HG03139 (cell line): ENCODE results near the gene NAA11.
"Not testable (repeated sequence)": the region's sequence is repeated elsewhere in the genome, so short reads cannot be mapped to it uniquely, and the experiment has no call there.

Experiments
- ATAC-seq: cut with Tn5 transposase; IDR thresholded peaks from one replicate; pipeline ENCODE4 v1.9.1; 2021; ENCODE audit not compliant: unreplicated experiment

Gene NAA11

GRCh38 chr4:79311279-79311678 lies 14.6 kb downstream of the NAA11 start:
- ATAC-seq = no peak

GRCh38 chr4:79308971-79309370 lies 16.9 kb downstream of the NAA11 start:
- no peak for ATAC-seq

DNA sequence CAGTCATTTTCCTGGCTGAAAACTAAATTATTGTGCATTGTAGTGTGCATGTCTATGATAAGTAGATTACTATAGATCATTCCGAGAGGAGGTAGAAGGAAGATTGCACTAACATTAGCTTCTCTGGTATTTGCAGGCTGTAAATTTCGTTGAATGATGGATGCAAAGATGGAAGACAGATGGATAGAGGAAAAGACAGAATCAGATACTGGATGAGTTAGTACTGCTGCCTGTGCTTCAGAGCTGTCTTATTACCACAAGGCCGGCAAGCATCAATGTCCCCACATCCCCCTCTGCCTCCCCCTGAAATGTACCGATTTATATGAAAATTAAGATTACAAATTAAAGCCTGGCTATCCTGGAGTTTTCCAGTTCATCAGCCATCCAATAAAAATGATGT lies 17.7 kb downstream of the NAA11 start:
- ATAC-seq = no peak

DNA sequence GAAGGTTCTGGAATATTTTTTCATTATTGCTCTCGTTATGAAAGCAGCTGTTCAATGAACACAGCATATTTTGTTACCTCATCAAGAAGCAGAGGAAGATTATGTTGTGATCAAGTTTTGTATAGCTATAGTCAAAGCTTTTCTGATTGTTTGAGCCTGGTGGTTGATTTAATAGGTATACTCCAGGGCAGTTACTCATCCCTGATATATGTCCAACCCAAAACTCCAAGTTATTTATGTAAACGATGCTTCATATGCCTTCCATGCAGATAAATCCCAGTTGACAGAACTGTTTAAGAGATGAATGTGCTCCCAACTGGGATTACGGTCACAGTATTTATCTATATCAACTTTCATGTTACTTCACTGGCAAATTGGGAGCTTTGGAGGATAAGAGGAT lies 19.1 kb downstream of the NAA11 start:
- ATAC-seq = no peak

DNA sequence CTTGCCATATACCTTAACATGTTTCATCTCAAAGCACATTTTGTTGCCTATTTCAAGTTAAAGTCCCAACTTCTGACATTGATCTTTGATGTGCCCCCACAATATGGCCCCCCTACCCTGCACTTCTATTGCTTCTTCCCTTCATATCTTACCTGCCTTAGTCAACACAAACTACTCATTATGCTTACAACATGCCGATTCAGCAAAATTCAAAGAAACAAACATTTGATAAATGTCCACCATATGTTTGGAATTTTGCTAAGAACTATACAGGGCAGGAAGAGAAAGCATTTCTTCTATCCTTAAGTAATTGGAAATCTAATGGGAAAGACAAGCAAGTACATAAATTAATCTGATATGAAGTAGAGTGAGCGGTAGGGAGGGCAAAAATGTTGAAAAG lies 25.6 kb downstream of the NAA11 start:
- ATAC-seq = no peak

GRCh38 chr4:79298484-79298883 lies 27.4 kb downstream of the NAA11 start:
- ATAC-seq = no peak

- ATAC-seq = no peak
These were observed 27.8 kb downstream of the NAA11 start for GRCh38 chr4:79298027-79298426.

GRCh38 chr4:79297479-79297878 lies 28.4 kb downstream of the NAA11 start:
- no peak for ATAC-seq

DNA sequence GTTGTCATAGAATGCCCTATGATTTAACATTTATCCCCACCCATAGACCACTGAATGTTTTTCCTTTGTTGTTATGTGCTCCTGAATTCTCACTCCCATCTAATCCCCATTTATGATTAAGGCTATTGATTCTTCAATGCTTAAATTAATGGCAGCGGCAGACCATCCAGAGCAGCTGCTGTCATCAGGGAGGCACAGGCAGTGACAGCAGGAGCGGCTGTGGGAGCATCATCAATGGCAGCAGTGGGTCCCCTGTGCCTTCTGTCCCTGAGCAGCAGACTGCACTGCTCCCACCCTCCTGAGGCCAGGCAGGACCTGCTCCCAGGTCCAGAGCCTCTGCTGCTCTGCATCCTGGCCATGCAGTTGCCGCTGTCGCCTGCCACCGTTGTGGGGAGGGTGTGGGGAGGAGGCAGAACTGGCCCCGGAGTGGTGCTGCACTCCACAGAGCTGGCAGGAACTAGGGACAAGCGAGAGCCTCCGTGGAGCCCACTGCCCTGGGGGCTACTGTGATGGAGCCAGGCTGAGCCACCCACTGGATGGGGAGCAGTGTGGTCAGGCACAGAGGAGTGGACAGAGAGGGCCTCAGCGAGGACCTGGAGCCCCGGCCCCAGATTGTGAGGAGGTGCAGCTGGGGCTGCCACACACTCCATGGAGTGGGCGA lies 29.0 kb downstream of the NAA11 start:
- ATAC-seq = no peak

GRCh38 chr4:79295086-79295485 lies 30.8 kb downstream of the NAA11 start:
- ATAC-seq = no peak

DNA sequence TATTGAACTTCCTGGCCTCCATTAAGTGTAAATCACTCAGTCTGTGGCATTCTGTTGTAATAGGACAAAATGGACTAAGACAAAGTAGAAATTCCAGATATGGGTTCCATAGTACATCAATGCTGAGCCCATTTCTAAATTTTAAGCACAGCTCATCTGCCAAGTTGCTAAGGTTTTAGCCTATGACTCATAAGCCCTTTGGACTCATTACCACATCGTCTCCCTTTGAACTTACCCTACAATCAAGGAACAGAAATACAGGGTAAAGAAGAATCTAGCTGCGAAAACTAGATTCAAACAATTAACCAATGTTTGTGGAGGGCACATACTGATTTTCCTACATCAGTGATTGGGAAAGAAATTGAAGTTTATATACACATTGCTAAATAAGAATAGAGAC lies 31.8 kb downstream of the NAA11 start:
- ATAC-seq = no peak

- no peak for ATAC-seq
These were observed 33.9 kb downstream of the NAA11 start for GRCh38 chr4:79292008-79292407.

DNA sequence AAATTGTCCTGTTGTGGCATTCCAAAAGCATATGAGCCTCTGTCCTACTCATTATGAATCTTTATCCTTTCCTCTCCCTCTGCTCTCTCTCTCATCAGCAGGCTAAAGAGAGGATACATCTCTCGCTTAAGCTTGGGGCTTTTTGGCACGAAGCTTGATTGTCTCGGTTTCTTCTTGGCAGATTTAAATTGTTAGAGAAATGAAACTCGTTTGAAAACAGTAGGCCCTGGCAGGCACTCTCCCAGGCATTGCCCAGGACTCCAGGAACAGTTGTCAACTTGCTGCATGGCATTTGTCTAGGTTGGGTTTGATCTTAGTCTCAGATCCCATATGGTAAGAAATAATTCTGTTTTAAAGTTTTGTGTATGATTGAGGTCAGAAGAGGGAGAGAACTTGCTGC lies 35.5 kb downstream of the NAA11 start:
- no peak for ATAC-seq

DNA sequence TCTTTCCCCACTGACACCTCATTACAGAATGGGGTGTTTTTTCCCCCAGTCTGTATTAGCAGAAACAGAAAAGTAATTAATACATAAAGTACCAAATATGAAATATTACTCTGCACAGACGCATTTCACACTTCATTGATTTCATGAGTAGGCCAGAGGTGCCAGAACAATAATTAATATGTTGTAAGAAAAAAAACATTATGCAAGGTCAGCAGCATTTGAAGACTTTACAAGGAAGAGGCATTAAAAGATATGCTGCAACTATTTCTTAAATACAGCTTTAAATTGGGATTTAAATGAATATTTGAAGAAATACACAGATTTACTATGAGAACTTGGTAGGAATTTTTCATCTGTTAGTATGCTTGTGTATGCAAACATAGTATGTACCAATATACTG lies 37.7 kb downstream of the NAA11 start:
- no peak for ATAC-seq

DNA sequence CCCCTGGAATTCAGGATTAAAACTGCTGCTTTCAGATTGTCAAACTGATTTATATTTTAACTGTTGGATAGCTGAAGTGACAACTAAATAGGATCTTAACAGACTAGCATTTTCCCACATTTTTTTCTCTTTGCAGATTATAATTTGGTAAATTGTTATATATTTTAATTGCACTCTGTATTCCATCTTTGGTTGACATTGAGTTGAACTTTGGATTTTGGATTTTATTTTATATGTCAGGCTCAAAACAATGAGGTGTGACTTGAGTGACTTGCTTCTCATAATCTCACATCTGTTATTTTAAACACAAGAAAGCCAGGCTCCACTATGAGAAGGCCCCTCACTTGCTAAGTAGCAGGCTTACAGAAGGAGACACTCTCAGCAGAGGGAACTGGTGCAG lies 38.1 kb downstream of the NAA11 start:
- ATAC-seq = no peak

GRCh38 chr4:79287076-79287475 lies 38.8 kb downstream of the NAA11 start:
- ATAC-seq = no peak

- no peak for ATAC-seq
These were observed 44.1 kb downstream of the NAA11 start for GRCh38 chr4:79281566-79282359.

DNA sequence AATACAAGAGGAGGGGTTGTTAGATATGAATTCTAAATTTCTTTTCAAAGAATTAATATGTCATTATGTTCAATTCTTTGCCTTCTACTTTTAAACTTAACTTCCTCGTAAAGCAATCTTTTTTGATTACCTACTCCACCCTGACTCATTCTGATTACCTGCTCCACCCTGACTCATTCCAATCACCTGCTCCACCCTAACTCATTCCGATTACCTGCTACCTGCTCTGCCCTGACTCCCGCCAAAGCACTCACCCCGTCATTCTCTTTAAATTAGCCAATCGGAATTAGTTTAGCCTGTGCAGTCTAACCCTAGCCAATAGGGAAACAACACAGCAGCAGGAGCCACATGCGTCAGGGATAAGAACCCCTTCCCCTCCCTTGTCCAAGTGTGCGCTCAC lies 48.4 kb downstream of the NAA11 start:
- not testable (repeated sequence) for ATAC-seq

- no peak for ATAC-seq
These were observed 51.9 kb downstream of the NAA11 start for GRCh38 chr4:79273915-79274314.

DNA sequence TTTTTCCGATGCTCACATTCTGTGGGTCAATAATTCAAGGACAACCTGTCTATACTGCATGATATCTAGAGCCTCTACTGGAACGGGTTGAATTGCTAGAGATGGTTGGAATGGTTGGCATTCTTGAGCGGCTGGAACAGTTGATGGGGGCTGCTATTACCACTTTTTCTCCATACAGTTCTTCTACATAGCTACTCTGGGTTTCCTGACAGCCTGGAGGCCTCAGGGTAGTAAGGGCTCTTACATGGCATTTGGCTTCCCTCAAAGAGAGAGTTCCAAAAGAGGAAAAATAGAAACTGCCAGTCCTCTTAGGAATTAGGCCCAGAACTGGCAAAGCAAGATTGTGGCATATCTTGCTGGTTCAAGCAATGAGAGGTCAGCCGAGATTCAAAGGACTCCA lies 53.1 kb downstream of the NAA11 start:
- ATAC-seq = no peak

GRCh38 chr4:79272126-79272525 lies 53.7 kb downstream of the NAA11 start:
- no peak for ATAC-seq

DNA sequence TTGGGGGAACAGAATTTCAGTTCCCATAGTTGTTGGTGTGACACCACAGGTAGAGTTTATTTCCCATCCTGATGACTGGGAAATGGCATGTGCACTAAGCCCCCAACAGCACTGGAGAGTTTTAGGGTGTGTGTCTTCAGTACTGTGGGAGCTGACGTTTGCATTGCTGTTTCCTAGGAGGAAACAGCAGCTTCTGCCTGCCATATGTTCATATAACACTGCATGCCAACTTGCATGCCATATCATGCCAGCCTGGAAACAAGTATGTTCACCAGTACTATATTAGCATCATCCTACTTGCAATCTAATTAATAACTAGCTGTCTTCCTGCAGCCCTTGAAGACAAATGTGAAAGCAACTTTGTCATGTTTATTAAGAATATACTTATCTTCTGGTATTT lies 58.2 kb downstream of the NAA11 start:
- ATAC-seq = no peak
